WTC11 (cell line): ENCODE measurements around the gene CHRM1. TPM values are rescaled to one million over a fixed set of nuclear protein-coding genes. Genes with fewer than 3 reads are reported as not detected.

Source experiments
- ATAC-seq: fragments of 200-7000 bp; cut with Tn5 transposase; 2 replicates; pipeline ENCODE4 v1.10.0; 2021; ENCODE audit warnings: mild to moderate bottlenecking, moderate library complexity
- CTCF ChIA-PET: fragments of 300-600 bp; sonication (Branson Sonifier 250); formaldehyde crosslinking; loops from one replicate; lab custom pipeline; 2021; ENCODE audit warnings: antibody characterized with exemption; lab: Charles Lee
- POLR2A ChIA-PET: fragments of 350-600 bp; sonication (Branson Sonifier 250); formaldehyde crosslinking; loops from one replicate; lab custom pipeline; 2021; ENCODE audit warnings: antibody characterized with exemption; lab: Charles Lee
- DNase-seq: peaks from one replicate; pipeline ENCODE4 v3.0.0; 2021; ENCODE audit warnings: low spot score
- H3K27ac Mint-ChIP-seq: 2 replicates; pipeline ENCODE4 v1.8.0; 2021; ENCODE audit warnings: mixed read lengths
- H3K27me3 Mint-ChIP-seq: 2 replicates; pipeline ENCODE4 v1.8.0; 2021; ENCODE audit warnings: low read depth, mild to moderate bottlenecking, moderate library complexity, mixed read lengths
- H3K36me3 Mint-ChIP-seq: 2 replicates; pipeline ENCODE4 v1.8.0; 2021; ENCODE audit warnings: mixed read lengths
- H3K4me1 Mint-ChIP-seq: 2 replicates; pipeline ENCODE4 v1.8.0; 2022; ENCODE audit warnings: mixed read lengths
- H3K4me3 Mint-ChIP-seq: 2 replicates; pipeline ENCODE4 v1.8.0; 2021; ENCODE audit warnings: mild to moderate bottlenecking, moderate library complexity, mixed read lengths
- H3K9me3 Mint-ChIP-seq: 2 replicates; pipeline ENCODE4 v1.8.0; 2021; ENCODE audit warnings: mixed read lengths
- ATF1 ChIP-seq: sonication (generic); formaldehyde crosslinking; IDR thresholded peaks from 2 replicates; pipeline ENCODE4 v1.8.1; 2023; ENCODE audit warnings: mild to moderate bottlenecking, moderate library complexity, missing genetic modification reagents
- ETV6 ChIP-seq: sonication (generic); formaldehyde crosslinking; IDR thresholded peaks from 2 replicates; pipeline ENCODE4 v1.8.1; 2022; ENCODE audit warnings: mild to moderate bottlenecking, missing genetic modification reagents
- GTF2I ChIP-seq: fragments of 250-450 bp; sonication (Bioruptor Pico); conservative IDR thresholded peaks from 2 replicates; pipeline ENCODE4 v1.4.0; 2021; ENCODE audit warnings: mild to moderate bottlenecking
- MXD4 ChIP-seq: fragments of 250-450 bp; sonication (Bioruptor Pico); IDR thresholded peaks from 2 replicates; pipeline ENCODE4 v1.8.0; 2021; ENCODE audit warnings: mild to moderate bottlenecking, moderate library complexity, borderline replicate concordance
- NR2C2 ChIP-seq: sonication (generic); formaldehyde crosslinking; IDR thresholded peaks from 2 replicates; pipeline ENCODE4 v1.8.0; 2022; ENCODE audit warnings: mild to moderate bottlenecking, missing genetic modification reagents
- OVOL2 ChIP-seq: fragments of 250-450 bp; sonication (Bioruptor Pico); IDR thresholded peaks from 2 replicates; pipeline ENCODE4 v1.9.0; 2021; ENCODE audit warnings: mild to moderate bottlenecking, borderline replicate concordance
- PRRX2 ChIP-seq: fragments of 250-450 bp; sonication (Bioruptor Pico); IDR thresholded peaks from 2 replicates; pipeline ENCODE4 v1.8.0; 2021; ENCODE audit warnings: mild to moderate bottlenecking
- SMAD3 ChIP-seq: sonication (generic); formaldehyde crosslinking; IDR thresholded peaks from 2 replicates; pipeline ENCODE4 v1.8.0; 2022; ENCODE audit warnings: missing genetic modification reagents, mild to moderate bottlenecking, borderline replicate concordance
- ZBTB21 ChIP-seq: sonication (generic); formaldehyde crosslinking; IDR thresholded peaks from 2 replicates; pipeline ENCODE4 v1.8.1; 2023; ENCODE audit warnings: mild to moderate bottlenecking, missing genetic modification reagents, borderline replicate concordance
- ZNF138 ChIP-seq: sonication (generic); formaldehyde crosslinking; conservative IDR thresholded peaks from 2 replicates; pipeline ENCODE4 v1.8.1; 2022; ENCODE audit warnings: mild to moderate bottlenecking, moderate library complexity, missing genetic modification reagents
- ZNF317 ChIP-seq: sonication (generic); formaldehyde crosslinking; IDR thresholded peaks from 2 replicates; pipeline ENCODE4 v1.8.1; 2023; ENCODE audit warnings: low read depth, mild to moderate bottlenecking, moderate library complexity, missing genetic modification reagents, borderline replicate concordance
- ZNF671 ChIP-seq: fragments of 250-450 bp; sonication (Bioruptor Pico); IDR thresholded peaks from 2 replicates; pipeline ENCODE4 v1.8.0; 2021; ENCODE audit warnings: mild to moderate bottlenecking
- total RNA-seq: library from RNA; stranded (reverse); gene quantifications from 3 replicates; pipeline ENCODE4 v1.2.3, GENCODE V29; 2021
- TF ChIP-seq, protein P1 (sequence below): fragments of 200-600 bp; IDR thresholded peaks from 2 replicates; pipeline ENCODE4 v1.8.0; 2022; ENCODE audit warnings: antibody characterized with exemption
- TF ChIP-seq, protein P2 (sequence below): sonication (generic); formaldehyde crosslinking; IDR thresholded peaks from 2 replicates; pipeline ENCODE4 v1.8.1; 2022; ENCODE audit warnings: low read depth, mild to moderate bottlenecking, moderate library complexity, missing genetic modification reagents, borderline replicate concordance
- TF ChIP-seq, protein P3 (sequence below): sonication (generic); formaldehyde crosslinking; IDR thresholded peaks from 2 replicates; pipeline ENCODE4 v1.8.1; 2022; ENCODE audit warnings: mild to moderate bottlenecking, missing genetic modification reagents, moderate library complexity, borderline replicate concordance
- TF ChIP-seq, protein P4 (sequence below): sonication (generic); formaldehyde crosslinking; IDR thresholded peaks from 2 replicates; pipeline ENCODE4 v1.8.1; 2022; ENCODE audit warnings: low read depth, missing genetic modification reagents, borderline replicate concordance

Gene CHRM1
- total RNA-seq, 1 experiment from 2014 or later: not detected

DNA sequence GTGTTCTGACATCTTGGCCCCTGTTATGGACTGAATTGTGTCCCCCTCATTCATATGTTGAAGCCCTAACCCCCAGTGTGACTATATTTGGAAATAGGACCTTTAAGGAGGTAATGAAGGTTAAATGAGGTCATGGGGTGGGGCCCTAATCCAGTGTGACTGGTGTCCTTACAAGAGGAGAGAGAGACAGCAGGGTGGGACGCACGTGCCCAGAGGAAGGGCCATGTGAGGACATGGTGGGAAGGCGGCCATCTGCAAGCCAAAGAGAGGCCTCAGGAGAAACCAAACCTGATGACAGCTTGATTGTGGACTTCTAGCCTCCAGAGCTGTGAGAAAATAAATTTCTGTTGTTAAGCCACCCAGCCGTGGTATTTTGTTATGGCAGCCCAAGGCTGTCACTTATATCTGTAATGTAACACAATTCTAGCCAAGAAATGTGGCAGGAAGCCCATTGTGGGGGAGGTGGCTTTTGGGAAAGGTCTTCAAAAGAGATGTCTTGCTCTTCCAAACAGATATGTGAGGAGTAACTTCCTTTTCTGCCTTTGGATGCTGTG is 39.9 kb upstream of the CHRM1 start (continued):
- TF ChIP-seq, protein P1, sequence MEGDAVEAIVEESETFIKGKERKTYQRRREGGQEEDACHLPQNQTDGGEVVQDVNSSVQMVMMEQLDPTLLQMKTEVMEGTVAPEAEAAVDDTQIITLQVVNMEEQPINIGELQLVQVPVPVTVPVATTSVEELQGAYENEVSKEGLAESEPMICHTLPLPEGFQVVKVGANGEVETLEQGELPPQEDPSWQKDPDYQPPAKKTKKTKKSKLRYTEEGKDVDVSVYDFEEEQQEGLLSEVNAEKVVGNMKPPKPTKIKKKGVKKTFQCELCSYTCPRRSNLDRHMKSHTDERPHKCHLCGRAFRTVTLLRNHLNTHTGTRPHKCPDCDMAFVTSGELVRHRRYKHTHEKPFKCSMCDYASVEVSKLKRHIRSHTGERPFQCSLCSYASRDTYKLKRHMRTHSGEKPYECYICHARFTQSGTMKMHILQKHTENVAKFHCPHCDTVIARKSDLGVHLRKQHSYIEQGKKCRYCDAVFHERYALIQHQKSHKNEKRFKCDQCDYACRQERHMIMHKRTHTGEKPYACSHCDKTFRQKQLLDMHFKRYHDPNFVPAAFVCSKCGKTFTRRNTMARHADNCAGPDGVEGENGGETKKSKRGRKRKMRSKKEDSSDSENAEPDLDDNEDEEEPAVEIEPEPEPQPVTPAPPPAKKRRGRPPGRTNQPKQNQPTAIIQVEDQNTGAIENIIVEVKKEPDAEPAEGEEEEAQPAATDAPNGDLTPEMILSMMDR: no peak
- TF ChIP-seq ZNF671 (CRISPR knock-in tag) (no peak), MXD4 (CRISPR knock-in tag) (no peak), GTF2I (no peak)

DNA sequence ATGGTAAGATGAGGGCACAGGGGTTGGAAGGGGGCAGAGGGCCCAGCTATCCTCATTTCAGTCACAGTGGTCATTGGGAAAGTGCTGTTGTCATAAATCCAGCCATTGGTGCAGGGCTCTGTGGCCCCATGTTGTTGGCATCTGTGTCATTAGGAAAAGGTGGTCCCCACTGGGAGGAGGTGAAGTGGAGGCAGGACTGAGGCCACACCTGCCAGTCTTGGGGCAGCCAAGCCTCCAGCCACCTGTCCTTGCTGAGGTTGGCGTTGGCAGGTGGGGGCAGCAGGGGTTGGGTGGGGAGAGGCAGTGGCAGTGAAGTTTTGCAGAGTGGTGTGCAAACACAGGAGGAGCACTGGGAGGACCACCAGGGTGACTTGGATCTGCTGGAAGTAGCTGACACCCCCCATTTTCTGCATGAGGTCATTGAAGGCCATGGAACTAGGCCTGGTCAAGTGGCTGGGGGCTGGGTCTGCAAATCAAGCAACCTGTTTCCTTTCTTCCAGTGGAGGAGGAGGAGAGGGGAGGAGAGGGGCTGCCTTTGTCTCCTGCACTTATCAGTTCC is 38.3 kb upstream of the CHRM1 start:
- Mint-ChIP-seq H3K9me3 (no peaks in the 10 kb centered on the region), H3K27me3 (no peaks in the 10 kb centered on the region; the same call in none of the 2 replicates)

DNA sequence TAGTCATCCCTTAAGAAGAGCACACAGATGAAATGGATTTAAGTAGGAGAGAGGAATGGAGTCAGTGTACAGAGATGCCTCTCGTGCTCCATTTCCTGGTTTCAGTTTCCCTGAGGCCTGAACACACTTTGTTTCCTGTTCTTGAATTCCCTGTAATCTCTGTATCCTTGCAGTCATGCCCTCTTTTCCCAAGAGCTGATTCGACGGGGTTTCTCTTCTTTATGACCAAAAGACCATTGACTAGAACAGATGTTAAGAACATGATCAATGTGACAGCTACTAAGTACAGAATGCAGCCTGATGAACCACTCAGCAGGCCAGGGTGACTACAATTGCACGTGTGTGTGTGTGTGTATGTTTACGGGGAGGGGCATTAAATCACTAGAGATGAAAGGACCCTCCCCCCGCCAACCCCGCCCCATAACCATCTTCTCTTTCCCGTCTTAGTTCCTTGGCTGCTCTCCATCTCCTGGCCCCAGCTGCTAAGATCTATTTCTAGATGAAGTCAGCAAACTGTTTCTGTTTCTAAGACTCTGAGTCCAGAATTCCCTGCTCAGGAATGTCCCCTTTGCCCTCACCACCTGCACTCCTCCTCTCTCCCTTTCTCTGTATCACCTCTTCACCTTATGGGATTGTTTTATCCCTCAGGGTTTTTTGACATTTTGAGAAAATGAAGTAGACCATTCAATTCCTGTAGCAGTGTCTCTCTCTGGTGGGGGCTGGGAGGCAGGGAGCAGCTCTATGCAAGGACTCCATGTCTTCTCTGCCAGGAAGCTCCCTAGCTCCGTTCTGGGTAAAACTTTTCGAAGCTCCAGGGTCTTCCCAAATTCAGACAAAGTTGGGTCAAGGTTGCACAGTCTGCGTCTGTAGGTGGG is 37.6 kb upstream of the CHRM1 start:
- no peak for ATAC-seq

More for the DNA sequence above, 38.3 kb upstream of the CHRM1 start:
- ATAC-seq (no peak), DNase-seq (no peak)
- Mint-ChIP-seq H3K4me3 (no peak overlapping the region), H3K27ac (no peak overlapping the region), H3K36me3 (no peaks in the 10 kb centered on the region), H3K4me1 (peaks cover 8% of the 10 kb centered on the region)
- ChIA-PET CTCF (interaction anchor here (0.6 to 3.7 kb wide), 4 partner anchors 16 to 76 kb away, joined by 3 to 19 read pairs (median 8); no protein-coding TSS in a partner anchor), POLR2A (no interaction called here)
- TF ChIP-seq NR2C2 (CRISPR knock-in tag) (no peak), SMAD3 (CRISPR knock-in tag) (no peak), OVOL2 (no peak), ZBTB21 (no peak), ZNF317 (no peak), PRRX2 (no peak), GTF2I (no peak), ZNF138 (no peak), ATF1 (CRISPR knock-in tag) (no peak), ETV6 (CRISPR knock-in tag) (no peak)
- TF ChIP-seq, protein P2, sequence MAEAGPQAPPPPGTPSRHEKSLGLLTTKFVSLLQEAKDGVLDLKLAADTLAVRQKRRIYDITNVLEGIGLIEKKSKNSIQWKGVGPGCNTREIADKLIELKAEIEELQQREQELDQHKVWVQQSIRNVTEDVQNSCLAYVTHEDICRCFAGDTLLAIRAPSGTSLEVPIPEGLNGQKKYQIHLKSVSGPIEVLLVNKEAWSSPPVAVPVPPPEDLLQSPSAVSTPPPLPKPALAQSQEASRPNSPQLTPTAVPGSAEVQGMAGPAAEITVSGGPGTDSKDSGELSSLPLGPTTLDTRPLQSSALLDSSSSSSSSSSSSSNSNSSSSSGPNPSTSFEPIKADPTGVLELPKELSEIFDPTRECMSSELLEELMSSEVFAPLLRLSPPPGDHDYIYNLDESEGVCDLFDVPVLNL (CRISPR knock-in tag): no peak
- TF ChIP-seq, protein P3, sequence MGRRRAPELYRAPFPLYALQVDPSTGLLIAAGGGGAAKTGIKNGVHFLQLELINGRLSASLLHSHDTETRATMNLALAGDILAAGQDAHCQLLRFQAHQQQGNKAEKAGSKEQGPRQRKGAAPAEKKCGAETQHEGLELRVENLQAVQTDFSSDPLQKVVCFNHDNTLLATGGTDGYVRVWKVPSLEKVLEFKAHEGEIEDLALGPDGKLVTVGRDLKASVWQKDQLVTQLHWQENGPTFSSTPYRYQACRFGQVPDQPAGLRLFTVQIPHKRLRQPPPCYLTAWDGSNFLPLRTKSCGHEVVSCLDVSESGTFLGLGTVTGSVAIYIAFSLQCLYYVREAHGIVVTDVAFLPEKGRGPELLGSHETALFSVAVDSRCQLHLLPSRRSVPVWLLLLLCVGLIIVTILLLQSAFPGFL (CRISPR knock-in tag): no peak

More for the DNA sequence above, 37.6 kb upstream of the CHRM1 start:
- H3K27me3 Mint-ChIP-seq: no peaks in the 10 kb centered on the region; the same call in none of the 2 replicates
- H3K4me3 Mint-ChIP-seq: no peak overlapping the region
- H3K36me3 Mint-ChIP-seq: no peaks in the 10 kb centered on the region
- no peaks in the 10 kb centered on the region for H3K9me3 Mint-ChIP-seq
- POLR2A ChIA-PET: no interaction called here
- CTCF ChIA-PET: interaction anchor here (3.6 to 3.7 kb wide), 2 partner anchors 16 to 53 kb away, joined by 13 to 19 read pairs; no protein-coding TSS in a partner anchor
- TF ChIP-seq, protein P4, sequence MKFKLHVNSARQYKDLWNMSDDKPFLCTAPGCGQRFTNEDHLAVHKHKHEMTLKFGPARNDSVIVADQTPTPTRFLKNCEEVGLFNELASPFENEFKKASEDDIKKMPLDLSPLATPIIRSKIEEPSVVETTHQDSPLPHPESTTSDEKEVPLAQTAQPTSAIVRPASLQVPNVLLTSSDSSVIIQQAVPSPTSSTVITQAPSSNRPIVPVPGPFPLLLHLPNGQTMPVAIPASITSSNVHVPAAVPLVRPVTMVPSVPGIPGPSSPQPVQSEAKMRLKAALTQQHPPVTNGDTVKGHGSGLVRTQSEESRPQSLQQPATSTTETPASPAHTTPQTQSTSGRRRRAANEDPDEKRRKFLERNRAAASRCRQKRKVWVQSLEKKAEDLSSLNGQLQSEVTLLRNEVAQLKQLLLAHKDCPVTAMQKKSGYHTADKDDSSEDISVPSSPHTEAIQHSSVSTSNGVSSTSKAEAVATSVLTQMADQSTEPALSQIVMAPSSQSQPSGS: no peak
- TF ChIP-seq, all 79 proteins: peak for 0
- Mint-ChIP-seq H3K4me1 (peaks cover 8% of the 10 kb centered on the region), H3K27ac (no peak overlapping the region)
- DNase-seq: no peak
